ENCODE results near the gene TEX12.
"Not testable (repeated sequence)": the region's sequence is repeated elsewhere in the genome, so short reads cannot be mapped to it uniquely, and the experiment has no call there.

The TEX12 gene, protein sequence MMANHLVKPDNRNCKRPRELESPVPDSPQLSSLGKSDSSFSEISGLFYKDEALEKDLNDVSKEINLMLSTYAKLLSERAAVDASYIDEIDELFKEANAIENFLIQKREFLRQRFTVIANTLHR

GRCh38 chr11:112167145-112167544, at the start of gene TEX12:
TEX12 (plus strand) TSS chr11:112167372; CDS start chr11:112169269, 1,897 bp downstream.
- DNase-seq = no peak

GRCh38 chr11:112118176-112118575, 49.0 kb upstream of the TEX12 start:
- no peak for DNase-seq

DNA sequence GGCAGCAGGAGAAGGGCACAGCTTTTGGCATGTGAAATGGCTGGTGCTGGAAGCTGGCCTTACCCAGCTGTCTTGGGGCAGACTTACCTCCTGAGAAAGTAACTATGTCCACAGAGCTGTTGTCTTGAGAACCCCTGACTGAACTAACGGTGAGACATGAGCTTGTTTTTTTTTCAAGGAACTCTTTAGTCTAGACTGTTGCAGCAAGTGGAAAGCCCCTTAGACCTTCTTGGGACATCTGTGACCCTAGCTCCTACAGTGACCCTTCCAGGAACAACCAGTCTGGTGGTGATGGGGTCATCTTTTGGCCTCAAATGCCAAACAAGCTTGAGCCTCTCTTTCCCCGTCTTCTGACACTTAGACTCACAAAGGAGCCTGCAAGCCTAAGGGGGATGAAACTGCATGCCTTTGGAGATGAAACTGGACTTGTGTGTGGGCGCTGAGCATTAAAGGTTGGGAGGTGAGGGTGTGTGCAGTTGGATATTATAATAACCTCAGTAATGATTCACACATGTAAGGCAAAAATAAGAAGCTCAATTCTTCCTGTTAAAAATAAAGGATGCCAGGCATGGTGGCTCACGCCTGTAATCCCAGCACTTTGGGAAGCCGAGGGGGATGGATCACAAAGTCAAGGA, 45.1 kb upstream of the TEX12 start:
- DNase-seq = no peak

DNA sequence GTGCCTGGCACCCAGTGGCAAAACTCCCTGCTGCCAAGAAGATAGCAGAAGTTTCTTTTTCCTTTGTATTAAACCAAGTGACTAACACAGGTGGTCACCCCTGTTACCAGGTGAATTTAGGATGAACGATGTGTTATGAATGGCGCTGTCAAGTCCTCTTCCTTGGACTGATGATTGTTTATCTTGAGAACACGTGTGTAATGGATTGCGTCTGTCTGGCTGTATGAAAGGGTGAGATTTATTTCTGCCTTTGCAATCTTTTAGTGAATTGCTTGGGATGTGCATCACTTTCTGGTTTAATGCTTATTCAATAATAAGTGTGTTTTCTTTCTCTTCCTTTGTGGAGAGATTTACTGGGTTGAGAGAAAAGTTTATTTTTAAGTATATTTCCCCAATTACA, 44.0 kb upstream of the TEX12 start:
- no peak for DNase-seq

- no peak for DNase-seq
Observed at GRCh38 chr11:112127056-112127455, 40.1 kb upstream of the TEX12 start.

GRCh38 chr11:112128483-112129121, 38.6 kb upstream of the TEX12 start:
- no peak for DNase-seq

DNA sequence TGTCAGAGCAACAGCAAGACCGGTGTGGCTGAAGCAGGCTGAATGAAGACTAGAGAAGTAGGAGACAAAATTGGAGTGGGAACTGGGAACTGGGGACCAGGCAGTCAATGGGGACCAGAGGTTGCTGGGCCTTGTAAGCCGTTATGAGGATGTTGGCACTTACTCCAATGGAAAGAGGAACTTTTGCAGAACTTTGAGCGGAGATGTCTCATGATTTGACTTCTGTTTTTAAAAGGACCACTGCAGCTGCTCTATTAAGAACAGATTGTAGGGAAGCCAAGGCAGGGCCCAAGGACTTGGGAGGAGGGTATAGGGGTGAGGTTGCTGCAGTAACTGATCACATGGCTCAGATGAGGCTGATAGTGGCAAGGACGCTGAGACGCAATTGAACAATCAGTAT, 37.5 kb upstream of the TEX12 start:
- DNase-seq = no peak

- DNase-seq = no peak
Observed at GRCh38 chr11:112132737-112133136, 34.4 kb upstream of the TEX12 start.

- no peak for DNase-seq
Observed at GRCh38 chr11:112134473-112134872, 32.7 kb upstream of the TEX12 start.

DNA sequence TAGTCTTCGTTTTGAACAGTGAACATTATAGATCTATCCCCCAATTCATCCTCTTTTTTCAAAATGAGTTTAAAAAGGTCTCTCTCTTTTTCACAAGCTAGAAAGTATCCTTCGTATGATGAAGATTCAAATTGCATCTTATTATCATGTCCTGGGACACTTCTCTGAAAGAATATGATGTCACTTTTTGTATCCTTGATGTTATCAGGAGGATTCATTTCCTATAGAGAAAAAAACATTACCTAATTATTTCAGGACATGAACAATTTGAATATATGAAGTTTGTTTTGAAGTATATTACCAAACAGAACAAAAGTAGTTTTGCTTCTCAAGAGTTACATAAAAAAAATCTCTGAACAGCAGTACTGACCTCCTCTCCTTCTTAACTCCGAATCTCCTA, 23.6 kb upstream of the TEX12 start:
- no peak for DNase-seq

GRCh38 chr11:112150517-112150916, 16.7 kb upstream of the TEX12 start:
- no peak for DNase-seq

DNA sequence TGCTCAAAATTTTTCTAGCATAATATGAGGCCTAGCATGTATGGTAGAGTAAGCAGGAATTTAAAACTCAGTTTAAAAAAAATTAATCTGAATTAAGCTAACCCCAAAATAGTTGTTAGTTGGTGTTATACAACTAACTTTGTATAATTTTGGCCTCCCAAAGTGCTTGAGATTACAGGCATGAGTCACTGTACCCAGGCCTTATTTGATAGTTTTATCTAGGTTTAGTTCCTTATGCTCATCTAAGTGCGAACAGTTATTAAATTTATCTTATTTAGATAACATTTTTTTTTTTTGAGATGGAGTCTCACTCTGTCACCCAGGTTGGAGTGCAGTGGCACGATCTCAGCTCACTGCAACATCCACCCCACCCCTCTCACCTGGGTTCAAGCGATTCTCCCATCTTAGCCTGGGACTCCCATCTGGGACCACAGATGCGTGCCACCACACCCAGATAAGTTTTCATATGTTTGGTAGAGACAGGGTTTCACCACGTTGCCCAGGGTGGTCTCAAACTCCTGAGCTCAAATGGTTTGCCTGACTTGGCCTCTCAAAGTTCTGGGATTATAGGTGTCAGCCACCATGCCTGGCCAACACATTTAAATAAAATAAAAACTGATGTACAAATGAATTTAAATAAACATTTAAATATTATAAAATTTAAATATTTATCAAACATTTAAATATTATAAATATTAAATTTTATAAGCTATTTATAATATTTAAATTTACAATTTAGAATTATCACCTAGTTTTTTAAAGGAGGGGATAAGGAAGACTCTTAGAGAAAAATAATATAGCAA, 10.8 kb upstream of the TEX12 start:
- DNase-seq = no peak

- DNase-seq = no peak
Observed at GRCh38 chr11:112156956-112157766, 10.0 kb upstream of the TEX12 start.

- no peak for DNase-seq
Observed at GRCh38 chr11:112159098-112160065, 7.8 kb upstream of the TEX12 start.

- no peak for DNase-seq
Observed at GRCh38 chr11:112160091-112160848, 6.9 kb upstream of the TEX12 start.

DNA sequence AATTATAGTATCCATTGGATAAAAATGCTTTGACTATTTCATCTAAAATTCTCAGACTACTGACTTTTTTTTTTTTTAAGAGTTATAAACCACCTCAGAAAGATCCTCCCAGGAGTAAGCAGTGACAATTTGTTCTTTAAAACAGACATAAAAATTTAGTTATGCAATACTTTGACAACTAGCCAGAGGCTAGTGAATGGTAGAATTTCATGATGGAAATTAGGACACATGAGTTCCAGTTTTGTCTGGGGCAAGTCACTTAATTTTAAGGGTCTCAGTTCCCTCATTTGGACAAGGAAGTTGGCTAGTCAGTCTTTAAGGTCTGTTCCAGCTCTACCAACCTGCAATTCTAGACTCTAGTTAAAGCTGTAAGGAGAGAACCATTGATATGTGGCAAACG, 6.2 kb upstream of the TEX12 start:
- DNase-seq = no peak

DNA sequence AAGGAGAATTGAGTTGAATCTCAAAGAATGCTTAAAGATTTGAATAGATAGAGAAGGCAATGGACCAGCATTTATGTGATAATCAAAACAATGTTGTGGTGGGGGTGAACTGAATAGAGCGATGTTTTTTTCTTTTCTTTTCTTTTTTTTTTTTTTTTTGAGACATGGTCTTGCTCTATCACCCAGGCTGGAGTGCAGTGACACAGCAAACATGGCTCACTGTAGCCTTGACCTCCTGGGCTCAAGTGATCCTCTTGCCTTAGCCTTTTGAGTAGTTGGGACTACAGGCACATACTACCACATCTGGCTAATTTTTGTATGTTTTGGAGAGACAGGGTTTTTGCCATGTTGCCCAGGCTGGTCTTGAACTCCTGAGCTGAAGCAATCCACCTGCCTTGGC, 5.0 kb upstream of the TEX12 start:
- not testable (repeated sequence) for DNase-seq

GRCh38 chr11:112162761-112163546, 4.2 kb upstream of the TEX12 start:
- DNase-seq = no peak

DNA sequence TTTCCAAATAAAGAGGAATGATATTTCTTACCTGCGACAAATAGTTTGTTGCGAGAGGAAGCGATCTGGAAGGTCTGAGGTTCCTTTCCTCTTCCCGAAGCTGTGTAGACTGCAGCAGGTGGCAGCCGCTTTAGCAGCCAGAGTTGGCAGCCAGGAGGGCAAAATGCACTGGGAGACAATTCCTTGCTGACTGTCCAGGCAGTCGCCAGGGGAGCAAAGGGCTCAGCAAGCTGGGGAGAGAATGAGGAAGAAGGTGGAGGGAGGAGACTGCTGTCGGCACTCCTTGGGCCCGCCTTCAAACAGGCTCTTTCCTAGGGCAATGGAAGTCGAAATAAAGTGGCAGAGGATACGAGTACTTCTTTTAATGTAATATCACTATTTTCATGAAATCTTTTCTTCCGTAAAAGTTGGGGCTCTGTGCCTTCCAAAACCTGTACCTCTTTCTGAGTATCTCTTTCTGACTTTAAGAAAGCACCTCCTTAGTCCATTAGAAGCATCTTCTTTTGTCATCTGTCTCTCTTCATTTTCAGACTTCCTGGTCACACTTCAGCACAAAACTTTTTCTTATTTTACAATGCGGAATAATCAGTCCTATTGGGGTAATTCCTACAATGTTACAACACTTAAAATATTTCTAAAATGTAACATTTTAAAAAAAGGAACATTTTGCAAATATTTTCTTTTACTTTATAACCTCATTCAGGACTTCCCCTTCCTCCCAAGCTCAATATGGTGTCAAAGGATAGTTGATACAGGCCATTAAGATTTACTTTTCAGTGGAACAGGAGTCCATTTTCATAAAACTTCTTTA, 3.1 kb upstream of the TEX12 start, which contains the start of gene IL18:
TSS of gene IL18 (minus strand) at position 220 of the 811 bp plus-strand sequence. CDS start 9,041 bp downstream, outside the sequence.
- DNase-seq = no peak
